ENCODE data around the gene MPL. TPM values are rescaled to one million over a fixed set of nuclear protein-coding genes. Genes with fewer than 3 reads are reported as not detected.
A peak's percentile ranks its signal among the peaks of the same experiment; 100 is the strongest.

The MPL gene
- polyA plus RNA-seq, 1 experiment: not detected

DNA sequence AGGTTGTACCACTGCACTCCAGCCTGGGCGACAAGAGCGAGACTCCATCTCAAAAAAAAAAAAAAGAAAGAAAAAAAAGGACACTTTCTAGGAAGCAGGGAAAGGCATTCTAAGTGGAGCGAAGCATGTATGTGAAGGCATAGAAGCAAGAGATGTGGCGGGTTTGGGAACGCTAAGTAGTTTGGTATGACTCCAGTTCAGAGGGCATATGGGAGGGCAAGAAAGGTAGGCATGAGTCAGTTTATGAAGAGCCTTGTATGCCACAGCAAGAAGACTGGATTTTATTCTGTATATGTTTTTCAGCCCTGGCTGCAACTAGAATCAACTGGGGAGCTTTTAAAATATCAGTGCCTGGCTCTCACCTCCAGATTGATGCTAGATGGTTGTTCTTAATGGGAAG is 34.6 kb downstream of the MPL start:
- DNase-seq (ENCODE audit: low read depth, low spot score): no peak
- Histone ChIP-seq H3K4me3 (ENCODE audit: low read depth, low read length) (no peak overlapping the region), H3K27me3 (ENCODE audit: control insufficient read depth, insufficient read depth, low read length) (no peaks in the 10 kb centered on the region), H3K27ac (ENCODE audit: low read depth, low read length) (peak overlapping the region; percentile 83), H3K9me3 (ENCODE audit: control insufficient read depth, insufficient read depth, low read length) (no peaks in the 10 kb centered on the region)
- ChIA-PET CTCF (interaction anchor here (0.6 kb wide), 1 partner anchor 41 kb away, joined by 3 read pairs; no protein-coding TSS in a partner anchor), POLR2A (no interaction called here)
- no peak for TF ChIP-seq CTCF (IDR thresholded peaks at IDR 0.05; ENCODE audit: low read depth, low read length)

- no peak for TF ChIP-seq CTCF (IDR thresholded peaks at IDR 0.05; ENCODE audit: low read depth, low read length)
- Histone ChIP-seq H3K27ac (ENCODE audit: low read depth, low read length) (peak overlapping the region; percentile 83), H3K9me3 (ENCODE audit: control insufficient read depth, insufficient read depth, low read length) (no peaks in the 10 kb centered on the region), H3K27me3 (ENCODE audit: control insufficient read depth, insufficient read depth, low read length) (no peaks in the 10 kb centered on the region), H3K4me3 (ENCODE audit: low read depth, low read length) (no peak overlapping the region)
- no peak for DNase-seq (ENCODE audit: low read depth, low spot score)
- POLR2A ChIA-PET: no interaction called here
- CTCF ChIA-PET: no interaction called here
Measured at GRCh38 chr1:43373066-43373940, 35.7 kb downstream of the MPL start.

DNA sequence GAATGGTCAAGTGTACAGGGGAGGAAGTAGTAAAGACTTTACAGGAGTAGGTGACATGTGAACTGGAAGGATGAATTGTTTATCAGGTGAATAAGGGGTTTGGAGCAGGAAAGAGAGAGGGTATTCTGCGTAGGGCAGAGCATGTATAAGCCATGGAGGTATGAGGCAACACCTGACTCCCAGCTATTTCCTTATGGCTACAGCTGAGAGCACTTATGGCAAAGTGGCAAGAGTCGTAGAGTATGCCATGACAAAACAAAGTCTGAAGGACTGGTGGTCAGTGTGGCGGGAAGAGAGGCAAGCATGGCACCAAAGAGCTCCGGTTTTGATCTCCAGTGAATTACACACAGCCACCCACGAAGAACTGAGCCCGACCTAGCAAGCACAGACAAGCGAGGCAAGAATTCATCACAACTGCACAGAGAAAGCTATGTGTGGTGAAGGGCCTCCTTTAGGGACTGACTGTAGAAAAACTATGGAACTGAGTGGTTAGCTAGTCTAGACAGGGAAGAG is 39.2 kb downstream of the MPL start:
- DNase-seq (ENCODE audit: low read depth, low spot score): no peak
- TF ChIP-seq CTCF (IDR thresholded peaks at IDR 0.05; ENCODE audit: low read depth, low read length): no peak
- Histone ChIP-seq H3K27ac (ENCODE audit: low read depth, low read length) (no peak overlapping the region), H3K4me3 (ENCODE audit: low read depth, low read length) (no peak overlapping the region), H3K9me3 (ENCODE audit: control insufficient read depth, insufficient read depth, low read length) (no peaks in the 10 kb centered on the region), H3K27me3 (ENCODE audit: control insufficient read depth, insufficient read depth, low read length) (no peaks in the 10 kb centered on the region)
- CTCF ChIA-PET: interaction anchor here (0.7 to 1.3 kb wide), 3 partner anchors 9 to 150 kb away, joined by 3 to 4 read pairs (median 3); partner anchors contain the start of gene ELOVL1
- POLR2A ChIA-PET: interaction anchor here (0.6 kb wide), 1 partner anchor 118 kb away, joined by 4 read pairs; no protein-coding TSS in a partner anchor

DNA sequence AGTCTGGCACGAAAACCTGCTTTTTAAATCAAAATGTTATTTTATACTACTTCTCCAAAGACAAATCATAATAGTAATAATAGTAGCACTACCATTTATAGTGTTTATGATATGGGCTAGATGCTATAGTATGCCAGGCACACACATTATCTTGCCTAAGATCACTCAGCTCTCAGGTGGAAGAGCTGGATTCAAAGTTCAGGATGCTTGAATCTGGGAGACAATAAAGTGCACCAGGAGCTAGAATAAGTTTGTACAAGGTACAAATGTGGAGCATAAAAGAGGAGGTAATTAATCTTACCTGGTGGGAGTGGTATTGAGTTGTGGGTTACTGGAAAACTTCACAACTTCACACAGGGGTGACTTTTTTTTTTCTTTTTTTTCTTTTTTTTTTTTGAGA is 40.2 kb downstream of the MPL start:
- TF ChIP-seq CTCF (IDR thresholded peaks at IDR 0.05; ENCODE audit: low read depth, low read length): no peak
- H3K27me3 ChIP-seq (ENCODE audit: control insufficient read depth, insufficient read depth, low read length): no peaks in the 10 kb centered on the region
- H3K4me3 ChIP-seq (ENCODE audit: low read depth, low read length): no peak overlapping the region
- H3K9me3 ChIP-seq (ENCODE audit: control insufficient read depth, insufficient read depth, low read length): no peaks in the 10 kb centered on the region
- CTCF ChIA-PET: interaction anchor here (0.9 to 1.2 kb wide), 2 partner anchors 9 to 151 kb away, joined by 3 to 5 read pairs; no protein-coding TSS in a partner anchor
- DNase-seq (ENCODE audit: low read depth, low spot score): no peak
- POLR2A ChIA-PET: no interaction called here
- H3K27ac ChIP-seq (ENCODE audit: low read depth, low read length): no peak overlapping the region

GRCh38 chr1:43379476-43379875 is 41.9 kb downstream of the MPL start:
- TF ChIP-seq CTCF (IDR thresholded peaks at IDR 0.05; ENCODE audit: low read depth, low read length): no peak
- no peak overlapping the region for H3K4me3 ChIP-seq (ENCODE audit: low read depth, low read length)
- no peak overlapping the region for H3K27ac ChIP-seq (ENCODE audit: low read depth, low read length)
- CTCF ChIA-PET: no interaction called here
- H3K9me3 ChIP-seq (ENCODE audit: control insufficient read depth, insufficient read depth, low read length): no peaks in the 10 kb centered on the region
- POLR2A ChIA-PET: no interaction called here
- DNase-seq (ENCODE audit: low read depth, low spot score): no peak
- H3K27me3 ChIP-seq (ENCODE audit: control insufficient read depth, insufficient read depth, low read length): no peaks in the 10 kb centered on the region

Measured in AG04450 (cell line).